Muscle layer of colon (tissue), 2 donors: ENCODE results near the gene ZNF701.
"Not testable (repeated sequence)": the region's sequence is repeated elsewhere in the genome, so short reads cannot be mapped to it uniquely, and the experiment has no call there.

Experiments
- H3K27ac ChIP-seq: one replicate; pipeline ENCODE4 v1.7.0; 2013; ENCODE audit warnings: low read depth, mild to moderate bottlenecking, low read length, moderate library complexity
- H3K27me3 ChIP-seq, 2 donors: one replicate each; pipeline ENCODE4 v1.7.0; 2013; ENCODE audit warnings: low read length in 2 of 2, mild to moderate bottlenecking in 2 of 2; ENCODE audit not compliant: insufficient read depth in 2 of 2, control insufficient read depth in 1 of 2
- H3K36me3 ChIP-seq: one replicate; pipeline ENCODE4 v1.7.0; 2013; ENCODE audit warnings: mild to moderate bottlenecking, low read length; ENCODE audit not compliant: insufficient read depth
- H3K4me1 ChIP-seq: one replicate; pipeline ENCODE4 v1.7.0; 2013; ENCODE audit warnings: mild to moderate bottlenecking, low read length; ENCODE audit not compliant: insufficient read depth
- H3K4me3 ChIP-seq, 2 donors: one replicate each; pipeline ENCODE4 v1.7.0; 2013; ENCODE audit warnings: low read length in 2 of 2, low read depth in 1 of 2, mild to moderate bottlenecking in 1 of 2, moderate library complexity in 1 of 2
- H3K9ac ChIP-seq: one replicate; pipeline ENCODE4 v1.7.0; 2013; ENCODE audit warnings: low read length
- H3K9me3 ChIP-seq: one replicate; pipeline ENCODE4 v1.7.0; 2013; ENCODE audit warnings: mild to moderate bottlenecking, low read length
- donor health status: abdominal sarcoma.
- donor health status: Adenocarcinoma of cecum.

The ZNF701 gene

GRCh38 chr19:52603558-52604207 lies 33.6 kb downstream of the ZNF701 start:
- no peaks in the 10 kb centered on the region for H3K27me3 ChIP-seq
- H3K9me3 ChIP-seq = no peaks in the 10 kb centered on the region
- H3K27ac ChIP-seq = no peak overlapping the region
- H3K36me3 ChIP-seq = no peaks in the 10 kb centered on the region
- H3K4me3 ChIP-seq = no peak overlapping the region
- no peaks in the 10 kb centered on the region for H3K4me1 ChIP-seq
- no peak overlapping the region for H3K9ac ChIP-seq

- Histone ChIP-seq H3K4me1 (no peaks in the 10 kb centered on the region), H3K9ac (no peak overlapping the region), H3K9me3 (no peaks in the 10 kb centered on the region), H3K27me3 (no peaks in the 10 kb centered on the region), H3K27ac (no peak overlapping the region), H3K36me3 (peaks cover 39% of the 10 kb centered on the region), H3K4me3 (no peak overlapping the region)
Observed at GRCh38 chr19:52613299-52613906, 43.3 kb downstream of the ZNF701 start.

- Histone ChIP-seq H3K27ac (no peak overlapping the region), H3K4me3 (no peak overlapping the region), H3K27me3 (no peaks in the 10 kb centered on the region), H3K9ac (no peak overlapping the region), H3K9me3 (no peaks in the 10 kb centered on the region), H3K36me3 (peaks cover 33% of the 10 kb centered on the region), H3K4me1 (no peaks in the 10 kb centered on the region)
Observed at GRCh38 chr19:52621376-52621775, 51.3 kb downstream of the ZNF701 start.

- Histone ChIP-seq H3K9me3 (no peaks in the 10 kb centered on the region), H3K36me3 (peaks cover 30% of the 10 kb centered on the region), H3K9ac (no peak overlapping the region), H3K4me1 (no peaks in the 10 kb centered on the region), H3K27ac (no peak overlapping the region), H3K4me3 (no peak overlapping the region), H3K27me3 (no peaks in the 10 kb centered on the region)
Observed at GRCh38 chr19:52622261-52622660, 52.2 kb downstream of the ZNF701 start.

- Histone ChIP-seq H3K36me3 (peaks cover 17% of the 10 kb centered on the region), H3K27me3 (no peaks in the 10 kb centered on the region), H3K9me3 (no peaks in the 10 kb centered on the region), H3K9ac (no peak overlapping the region), H3K4me1 (no peaks in the 10 kb centered on the region), H3K4me3 (no peak overlapping the region), H3K27ac (no peak overlapping the region)
Observed at GRCh38 chr19:52626915-52627314, 56.8 kb downstream of the ZNF701 start.

GRCh38 chr19:52627441-52627840 lies 57.4 kb downstream of the ZNF701 start:
- H3K27me3 ChIP-seq, H3K4me1 ChIP-seq, H3K4me3 ChIP-seq, H3K27ac ChIP-seq, H3K9ac ChIP-seq, H3K9me3 ChIP-seq: not testable (repeated sequence)
- H3K36me3 ChIP-seq = peaks cover 12% of the 10 kb centered on the region

- Histone ChIP-seq H3K4me1 (peaks cover 10% of the 10 kb centered on the region), H3K27ac (no peak overlapping the region), H3K36me3 (no peaks in the 10 kb centered on the region), H3K9me3 (no peaks in the 10 kb centered on the region), H3K27me3 (no peaks in the 10 kb centered on the region), H3K4me3 (no peak overlapping the region), H3K9ac (no peak overlapping the region)
Observed at GRCh38 chr19:52635786-52636570, 65.9 kb downstream of the ZNF701 start.
